ENCODE data around the gene NTRK3.

NTRK3 gene

DNA sequence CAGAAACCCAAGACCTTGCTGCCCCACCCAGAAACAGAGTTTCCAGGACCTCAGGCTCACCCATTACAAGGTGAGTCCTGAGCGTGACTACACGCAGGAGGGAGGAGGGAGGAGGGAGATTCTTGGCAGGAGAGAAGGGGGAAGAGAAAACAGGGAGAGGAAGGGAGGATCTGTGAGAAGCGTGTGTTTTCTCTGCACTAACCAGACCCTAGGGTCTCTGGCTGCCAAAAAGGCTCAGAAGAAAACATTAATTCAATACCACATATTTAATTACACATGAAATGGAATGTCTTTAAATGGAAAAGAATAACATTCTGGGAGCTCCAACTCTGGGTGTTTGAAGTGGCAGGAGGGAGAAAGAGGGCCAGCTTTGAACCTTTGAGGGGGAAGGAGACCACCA lies 309.0 kb downstream of the NTRK3 start:
- H3K4me3 ChIP-seq (ENCODE audit: low read depth, low read length): no peak overlapping the region
- TF ChIP-seq, protein P1, sequence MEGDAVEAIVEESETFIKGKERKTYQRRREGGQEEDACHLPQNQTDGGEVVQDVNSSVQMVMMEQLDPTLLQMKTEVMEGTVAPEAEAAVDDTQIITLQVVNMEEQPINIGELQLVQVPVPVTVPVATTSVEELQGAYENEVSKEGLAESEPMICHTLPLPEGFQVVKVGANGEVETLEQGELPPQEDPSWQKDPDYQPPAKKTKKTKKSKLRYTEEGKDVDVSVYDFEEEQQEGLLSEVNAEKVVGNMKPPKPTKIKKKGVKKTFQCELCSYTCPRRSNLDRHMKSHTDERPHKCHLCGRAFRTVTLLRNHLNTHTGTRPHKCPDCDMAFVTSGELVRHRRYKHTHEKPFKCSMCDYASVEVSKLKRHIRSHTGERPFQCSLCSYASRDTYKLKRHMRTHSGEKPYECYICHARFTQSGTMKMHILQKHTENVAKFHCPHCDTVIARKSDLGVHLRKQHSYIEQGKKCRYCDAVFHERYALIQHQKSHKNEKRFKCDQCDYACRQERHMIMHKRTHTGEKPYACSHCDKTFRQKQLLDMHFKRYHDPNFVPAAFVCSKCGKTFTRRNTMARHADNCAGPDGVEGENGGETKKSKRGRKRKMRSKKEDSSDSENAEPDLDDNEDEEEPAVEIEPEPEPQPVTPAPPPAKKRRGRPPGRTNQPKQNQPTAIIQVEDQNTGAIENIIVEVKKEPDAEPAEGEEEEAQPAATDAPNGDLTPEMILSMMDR (IDR thresholded peaks at IDR 0.05; ENCODE audit: borderline replicate concordance, insufficient read depth, low read depth, low read length): no peak

DNA sequence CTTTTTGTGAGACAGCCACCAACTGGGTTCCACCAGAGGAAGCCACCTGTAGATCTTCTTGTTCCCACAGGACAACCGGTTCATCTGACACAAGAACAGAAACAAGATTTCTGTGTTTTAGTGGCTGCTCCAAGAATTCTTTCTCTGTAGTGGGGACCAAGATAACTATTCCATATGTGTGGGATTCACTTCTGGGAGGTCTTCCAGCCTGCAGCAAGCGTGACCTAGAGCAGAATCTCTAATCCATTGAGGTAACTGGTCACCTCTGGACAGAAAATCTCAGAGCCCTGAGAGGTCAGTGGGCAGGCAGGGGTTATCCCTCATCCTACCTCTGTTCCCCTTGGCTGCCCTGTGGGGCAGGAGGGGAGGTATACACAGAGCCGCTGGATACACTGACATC lies 311.3 kb downstream of the NTRK3 start:
- H3K4me3 ChIP-seq (ENCODE audit: low read depth, low read length): no peak overlapping the region
- TF ChIP-seq, protein P1 (IDR thresholded peaks at IDR 0.05; ENCODE audit: borderline replicate concordance, insufficient read depth, low read depth, low read length): no peak

DNA sequence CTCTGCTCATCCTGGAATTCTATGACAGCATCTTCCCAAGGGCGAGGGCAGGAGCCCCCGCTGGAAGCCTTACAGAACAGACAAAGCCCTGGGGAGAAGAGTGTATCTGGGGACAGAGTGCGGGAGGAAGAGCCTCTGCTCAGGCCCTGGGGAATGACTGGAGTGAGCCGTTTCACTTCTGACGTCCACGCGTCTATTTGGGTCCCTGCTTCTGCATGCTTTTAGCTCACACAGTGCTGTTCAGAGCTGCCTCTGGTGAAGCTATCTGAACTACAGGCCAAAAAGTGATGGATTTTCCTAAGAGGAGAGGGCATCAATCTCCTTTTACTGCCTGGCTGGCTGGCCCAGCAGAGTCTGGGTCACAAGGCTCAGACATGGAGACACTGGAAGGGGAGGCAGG lies 311.8 kb downstream of the NTRK3 start:
- TF ChIP-seq, protein P1 (IDR thresholded peaks at IDR 0.05; ENCODE audit: borderline replicate concordance, insufficient read depth, low read depth, low read length): no peak
- no peak overlapping the region for H3K4me3 ChIP-seq (ENCODE audit: low read depth, low read length)

DNA sequence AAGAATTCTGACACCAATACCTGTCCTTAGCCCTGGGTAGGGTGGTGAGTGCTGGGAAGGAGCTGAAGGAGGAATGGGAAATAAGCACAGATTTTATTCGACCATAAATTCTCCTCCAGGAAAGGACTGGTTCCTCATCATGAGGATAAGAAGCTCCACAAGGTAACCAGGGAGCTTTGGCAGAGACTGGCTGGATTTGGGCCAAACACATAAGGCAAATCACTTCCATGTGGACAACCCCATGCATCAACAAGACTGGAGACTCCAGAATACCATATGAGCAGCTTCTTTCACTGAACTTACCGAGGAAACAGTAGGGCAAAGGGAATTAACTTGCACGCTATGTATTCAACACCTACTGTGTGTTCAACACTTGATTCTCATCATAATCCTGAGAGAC lies 312.5 kb downstream of the NTRK3 start:
- TF ChIP-seq, protein P1 (IDR thresholded peaks at IDR 0.05; ENCODE audit: borderline replicate concordance, insufficient read depth, low read depth, low read length): no peak
- H3K4me3 ChIP-seq (ENCODE audit: low read depth, low read length): no peak overlapping the region

DNA sequence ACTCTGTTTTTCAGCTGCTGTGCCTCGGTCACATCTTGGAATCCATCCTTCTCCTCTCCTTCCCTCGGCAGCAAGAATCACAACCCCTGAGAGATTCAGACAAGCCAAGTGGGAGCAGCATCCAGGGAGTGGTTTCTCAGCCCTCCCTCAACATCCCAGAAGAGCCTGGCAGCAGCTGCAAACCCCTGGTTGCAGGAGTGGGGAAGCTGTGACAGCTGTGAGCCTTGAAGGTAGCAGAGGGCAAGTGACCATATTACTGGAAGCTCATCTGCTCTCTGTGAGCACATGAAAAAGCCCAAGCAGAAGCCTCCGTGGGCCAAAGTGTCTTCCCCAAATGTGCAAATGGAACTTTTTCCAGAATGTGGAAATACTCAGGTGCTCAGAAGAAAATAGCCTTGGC lies 312.9 kb downstream of the NTRK3 start:
- TF ChIP-seq, protein P1 (IDR thresholded peaks at IDR 0.05; ENCODE audit: borderline replicate concordance, insufficient read depth, low read depth, low read length): no peak
- no peak overlapping the region for H3K4me3 ChIP-seq (ENCODE audit: low read depth, low read length)

DNA sequence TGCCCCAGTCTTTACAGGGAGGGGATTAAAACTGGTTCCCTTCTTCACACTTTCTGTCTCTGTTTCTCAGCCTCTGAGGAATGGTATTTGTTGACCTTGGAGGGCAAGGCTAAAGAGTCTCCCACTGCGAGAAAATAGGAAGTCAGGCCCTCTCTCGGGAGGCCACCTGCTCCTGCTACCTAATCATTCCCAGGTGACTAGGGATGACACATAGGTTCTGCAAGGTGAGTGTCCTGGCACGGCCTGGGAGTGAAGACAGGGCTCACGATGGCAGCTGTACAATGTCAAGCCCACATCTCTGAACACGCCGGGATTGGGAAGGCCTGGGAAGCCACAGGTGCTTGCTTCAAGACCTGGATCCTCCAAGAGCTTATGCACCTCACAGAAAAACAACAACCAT lies 314.2 kb downstream of the NTRK3 start:
- TF ChIP-seq, protein P1 (IDR thresholded peaks at IDR 0.05; ENCODE audit: borderline replicate concordance, insufficient read depth, low read depth, low read length): no peak
- H3K4me3 ChIP-seq (ENCODE audit: low read depth, low read length): no peak overlapping the region

DNA sequence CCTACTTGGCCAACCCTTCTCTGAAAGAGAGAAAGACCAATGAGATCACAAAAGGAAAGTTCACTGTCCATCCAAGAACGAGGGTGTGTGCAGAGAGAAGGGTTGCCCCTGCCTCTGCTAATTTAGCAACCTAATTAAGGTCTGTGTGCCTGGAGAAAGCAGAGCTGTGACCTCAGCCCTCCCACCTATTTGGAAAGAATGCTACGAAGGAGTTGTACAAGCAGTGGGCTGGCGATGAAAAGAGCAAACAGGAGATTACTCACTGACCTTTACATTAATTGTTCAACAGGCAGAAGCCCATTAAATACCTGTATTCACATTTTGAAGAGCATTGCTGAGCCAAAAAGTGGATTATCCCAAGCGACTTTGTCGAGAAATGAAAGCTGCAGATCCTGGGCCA lies 314.9 kb downstream of the NTRK3 start:
- TF ChIP-seq, protein P1 (IDR thresholded peaks at IDR 0.05; ENCODE audit: borderline replicate concordance, insufficient read depth, low read depth, low read length): no peak
- no peak overlapping the region for H3K4me3 ChIP-seq (ENCODE audit: low read depth, low read length)
